Measurements from ENCODE around the gene GINS1. TPM values are rescaled to one million over a fixed set of nuclear protein-coding genes. Genes with fewer than 3 reads are reported as not detected.

Gene GINS1
- total and polyA plus RNA-seq, 2 donors (not counting 3 experiments of a cell fraction or from before 2014, with no cell fraction given), result 8.2 to 26.3 TPM

DNA sequence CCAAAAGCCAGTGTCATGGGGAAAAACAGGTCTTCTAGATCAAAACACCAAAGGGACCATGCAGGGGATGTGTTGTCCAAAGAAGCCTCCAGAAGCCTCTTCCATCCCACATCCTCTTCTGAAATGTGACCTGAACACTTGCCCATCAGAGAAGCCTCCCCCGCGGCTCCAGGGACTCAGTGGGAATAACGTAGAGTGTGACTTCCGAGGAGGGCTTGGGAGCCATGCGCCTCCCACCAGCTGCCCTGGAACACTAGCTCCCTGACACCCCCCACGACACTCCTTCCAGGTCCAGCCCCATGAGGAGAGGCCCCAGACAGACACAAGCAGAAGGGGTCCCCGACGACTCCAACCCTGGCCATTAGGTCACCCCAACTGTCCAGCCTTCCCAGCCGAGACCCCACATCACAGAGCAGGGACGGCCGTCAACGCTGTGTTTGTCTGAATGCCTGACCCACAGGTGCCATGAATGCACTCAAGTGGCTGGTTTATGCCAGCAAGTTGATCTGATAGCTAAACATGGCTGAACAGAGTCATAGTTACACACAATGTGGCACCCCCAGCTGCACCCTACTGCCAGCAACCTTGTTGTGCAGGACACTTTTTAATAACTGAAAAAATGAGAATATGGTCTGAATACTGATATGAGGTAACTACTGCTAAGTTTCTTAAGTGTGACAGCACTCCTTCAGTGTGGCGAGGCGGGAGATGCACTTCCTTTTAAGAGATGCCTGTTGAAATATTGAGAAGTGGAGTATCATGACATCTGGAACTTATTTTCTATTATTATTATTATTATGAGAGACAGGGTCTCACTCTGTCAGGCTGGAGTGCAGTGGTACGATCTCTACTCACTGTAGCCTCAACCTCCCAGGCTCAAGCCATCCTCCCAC lies 58.0 kb downstream of the GINS1 start:
- H2AFZ ChIP-seq (ENCODE audit: low read depth, low read length), result no peak overlapping the region
- no peaks in the 10 kb centered on the region for H3K79me2 ChIP-seq (ENCODE audit: control insufficient read depth, insufficient read depth, low read length)
- peaks cover 4 to 48% of the 10 kb centered on the region in 2 experiments for H3K36me3 ChIP-seq (ENCODE audit: control insufficient read depth in 2 of 2, extremely low read depth in 1 of 2, insufficient read depth in 2 of 2, low read length in 2 of 2)
- no peaks in the 10 kb centered on the region for H3K4me1 ChIP-seq (ENCODE audit: control insufficient read depth, extremely low read depth, insufficient read depth, low read length)
- H4K20me1 ChIP-seq (replicated peaks; ENCODE audit: control insufficient read depth, extremely low read depth, insufficient read depth, low read length), result no peaks in the 10 kb centered on the region
- no peak overlapping the region for H3K9ac ChIP-seq (replicated peaks; ENCODE audit: extremely low read depth, insufficient read depth, low read length)
- BruUV-seq (replicated peaks), result no TSS peak
- dilution Hi-C loops (cut with MboI; ENCODE audit: extremely low pct_ligation_motif_present, low sequenced_read_pairs) (no loop called here), intact Hi-C loops (cut with micrococcal nuclease) (no loop called here)
- no peak overlapping the region for H3K27ac ChIP-seq (ENCODE audit: insufficient read depth, low read depth, low read length)
- TF ChIP-seq FOS (IDR thresholded peaks at IDR 0.05; ENCODE audit: borderline replicate concordance, insufficient read depth, low read length) (no peak), MAX (IDR thresholded peaks at IDR 0.05; ENCODE audit: insufficient read depth, insufficient read length) (no peak), MYC (IDR thresholded peaks at IDR 0.05; ENCODE audit: low read depth, low read length) (no peak), POLR2A (IDR thresholded peaks at IDR 0.05; ENCODE audit: low read depth, low read length) (no peak), JUN (IDR thresholded peaks at IDR 0.05; ENCODE audit: borderline replicate concordance, insufficient read depth, insufficient read length, low read depth) (no peak), GATA2 (IDR thresholded peaks at IDR 0.05; ENCODE audit: insufficient read depth, insufficient read length, low read depth, low read length) (no peak), EZH2 (IDR thresholded peaks at IDR 0.05; ENCODE audit: borderline replicate concordance, low read depth, low read length, severe bottlenecking) (no peak), POLR2AphosphoS5 (IDR thresholded peaks at IDR 0.05; ENCODE audit: insufficient read depth, low read depth, low read length) (no peak)
- TF ChIP-seq, protein P1, sequence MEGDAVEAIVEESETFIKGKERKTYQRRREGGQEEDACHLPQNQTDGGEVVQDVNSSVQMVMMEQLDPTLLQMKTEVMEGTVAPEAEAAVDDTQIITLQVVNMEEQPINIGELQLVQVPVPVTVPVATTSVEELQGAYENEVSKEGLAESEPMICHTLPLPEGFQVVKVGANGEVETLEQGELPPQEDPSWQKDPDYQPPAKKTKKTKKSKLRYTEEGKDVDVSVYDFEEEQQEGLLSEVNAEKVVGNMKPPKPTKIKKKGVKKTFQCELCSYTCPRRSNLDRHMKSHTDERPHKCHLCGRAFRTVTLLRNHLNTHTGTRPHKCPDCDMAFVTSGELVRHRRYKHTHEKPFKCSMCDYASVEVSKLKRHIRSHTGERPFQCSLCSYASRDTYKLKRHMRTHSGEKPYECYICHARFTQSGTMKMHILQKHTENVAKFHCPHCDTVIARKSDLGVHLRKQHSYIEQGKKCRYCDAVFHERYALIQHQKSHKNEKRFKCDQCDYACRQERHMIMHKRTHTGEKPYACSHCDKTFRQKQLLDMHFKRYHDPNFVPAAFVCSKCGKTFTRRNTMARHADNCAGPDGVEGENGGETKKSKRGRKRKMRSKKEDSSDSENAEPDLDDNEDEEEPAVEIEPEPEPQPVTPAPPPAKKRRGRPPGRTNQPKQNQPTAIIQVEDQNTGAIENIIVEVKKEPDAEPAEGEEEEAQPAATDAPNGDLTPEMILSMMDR (IDR thresholded peaks at IDR 0.05; ENCODE audit: extremely low read depth in 1 of 2, insufficient read depth in 1 of 2, low read depth in 1 of 2, low read length in 2 of 2), result no peak
- DNase-seq (ENCODE audit: low read depth, low spot score) (no peak), FAIRE-seq (no peak)
- H3K27me3 ChIP-seq (ENCODE audit: control insufficient read depth in 2 of 2, insufficient read depth in 2 of 2, low read length in 2 of 2), result no peaks in the 10 kb centered on the region
- CTCF ChIA-PET, result no interaction called here
- H3K9me1 ChIP-seq (replicated peaks; ENCODE audit: control insufficient read depth, extremely low read depth, insufficient read depth, low read length), result no peaks in the 10 kb centered on the region
- H3K9me3 ChIP-seq (replicated peaks; ENCODE audit: control insufficient read depth, insufficient read depth, low read length), result no peaks in the 10 kb centered on the region
- H3K4me3 ChIP-seq (replicated peaks in 1 of 3; ENCODE audit: insufficient read depth in 1 of 3, low read depth in 1 of 3, low read length in 3 of 3), result no peak overlapping the region
- no peak overlapping the region for H3K4me2 ChIP-seq (ENCODE audit: insufficient read depth, low read length)
- POLR2A ChIA-PET, result interaction anchor here (1.0 kb wide), 1 partner anchor 35 kb away, joined by 3 read pairs; no protein-coding TSS in a partner anchor

Measured in endothelial cell of umbilical vein (primary cell).